Activated T-cell treated with anti-CD3 and anti-CD28 coated beads for 48 hours (primary cell): ENCODE data around the gene GTF2F2.
"Not testable (repeated sequence)": the region's sequence is repeated elsewhere in the genome, so short reads cannot be mapped to it uniquely, and the experiment has no call there.

Experiments
- DNase-seq: peaks from one replicate; pipeline ENCODE4 v3.0.0-alpha.2; 2020; ENCODE audit warnings: low read depth

GTF2F2 gene

DNA sequence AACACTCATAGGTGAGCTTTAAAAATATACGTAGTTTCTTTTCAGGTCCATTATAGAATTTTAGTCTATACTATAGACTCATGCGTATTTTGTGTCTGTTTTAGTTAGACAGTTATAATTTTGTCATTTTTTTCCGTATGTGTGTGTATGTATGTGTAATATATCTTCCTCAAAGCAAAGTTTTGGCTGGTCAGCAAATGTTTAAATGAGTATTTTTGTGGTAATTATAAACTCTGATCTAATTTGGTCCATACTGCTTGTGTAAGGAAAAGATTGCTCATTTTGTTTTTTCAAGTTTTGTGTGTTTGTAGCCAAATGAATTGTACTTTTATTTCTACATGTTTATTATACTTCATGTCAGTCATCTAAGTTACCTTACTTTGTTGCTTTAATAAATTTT lies 60.0 kb downstream of the GTF2F2 start:
- DNase-seq = no peak

DNA sequence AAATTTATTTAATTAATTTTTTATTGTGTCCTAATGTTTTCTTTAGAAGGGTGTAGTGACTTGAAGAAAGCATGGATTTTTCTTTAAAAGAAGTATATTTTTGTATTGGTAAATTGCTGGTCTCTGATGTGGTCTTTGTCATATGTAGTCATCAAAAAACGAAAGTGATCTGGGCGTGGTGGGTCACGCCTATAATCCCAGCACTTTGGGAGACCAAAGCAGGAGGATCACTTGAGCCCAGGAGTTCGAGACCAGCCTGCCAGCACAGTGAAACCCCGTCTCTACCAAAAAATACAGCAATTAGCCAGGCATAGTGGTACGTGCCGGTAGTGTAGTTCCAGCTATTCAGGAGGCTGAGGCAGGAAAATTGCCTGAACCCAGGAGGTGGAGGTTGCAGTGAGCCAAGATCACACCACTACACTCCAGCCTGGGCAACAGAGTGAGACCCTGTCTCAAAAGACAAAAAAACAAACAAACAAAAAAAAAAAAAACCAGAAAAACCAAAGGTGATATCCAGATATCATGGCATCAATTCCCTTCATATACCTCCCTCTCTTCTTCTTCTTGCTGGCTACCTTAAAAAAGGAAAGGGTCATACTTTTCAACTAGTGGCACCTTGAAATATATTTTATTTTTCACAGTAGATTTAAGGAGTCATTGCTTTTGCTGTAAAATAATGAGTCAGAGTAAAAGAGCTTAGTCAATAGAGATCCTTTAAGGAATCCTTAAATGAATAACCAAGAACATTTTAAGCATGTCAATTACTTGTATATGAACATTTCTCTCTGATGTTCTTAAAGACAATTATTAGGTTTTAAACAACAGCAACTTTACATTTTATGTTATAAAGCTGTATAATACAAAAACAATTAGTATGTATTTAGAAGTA lies 60.6 kb downstream of the GTF2F2 start:
- no peak for DNase-seq

DNA sequence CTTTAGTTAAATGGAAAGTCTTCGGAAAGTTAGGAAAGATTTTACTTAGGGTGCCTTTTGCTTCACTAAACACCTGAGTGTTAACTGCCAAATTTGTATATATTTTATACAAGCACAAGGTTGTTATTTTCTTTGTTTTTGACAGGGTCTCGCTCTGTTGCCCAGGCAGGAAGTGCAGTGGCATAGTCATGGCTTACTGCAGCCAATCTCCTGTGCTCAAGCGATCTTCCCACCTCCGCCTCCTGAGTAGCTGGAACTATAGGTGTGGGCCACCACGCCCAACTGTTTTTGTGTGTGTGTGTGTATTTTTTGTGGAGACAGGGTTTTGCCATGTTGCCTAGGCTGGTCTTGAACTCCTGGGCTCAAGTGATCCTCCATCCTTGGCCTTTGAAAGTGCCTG lies 64.4 kb downstream of the GTF2F2 start:
- DNase-seq = no peak

DNA sequence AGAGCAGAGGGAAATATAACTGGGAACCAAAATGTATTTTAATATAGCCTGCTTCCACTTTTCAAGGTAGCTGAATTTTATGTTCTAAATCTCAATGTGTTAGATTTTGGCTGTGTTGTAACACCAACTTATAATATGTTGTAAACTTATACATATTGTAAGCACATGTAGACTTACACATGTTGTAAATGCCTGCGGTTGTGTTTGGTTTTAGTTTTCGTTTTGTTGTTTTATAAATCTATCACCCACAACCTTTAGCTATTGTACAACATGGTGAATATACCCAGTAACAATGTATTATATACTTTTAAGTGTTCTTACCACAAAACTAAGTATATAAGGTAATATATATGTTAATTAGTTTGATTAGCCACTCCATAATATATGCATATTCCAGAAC lies 65.0 kb downstream of the GTF2F2 start:
- no peak for DNase-seq

DNA sequence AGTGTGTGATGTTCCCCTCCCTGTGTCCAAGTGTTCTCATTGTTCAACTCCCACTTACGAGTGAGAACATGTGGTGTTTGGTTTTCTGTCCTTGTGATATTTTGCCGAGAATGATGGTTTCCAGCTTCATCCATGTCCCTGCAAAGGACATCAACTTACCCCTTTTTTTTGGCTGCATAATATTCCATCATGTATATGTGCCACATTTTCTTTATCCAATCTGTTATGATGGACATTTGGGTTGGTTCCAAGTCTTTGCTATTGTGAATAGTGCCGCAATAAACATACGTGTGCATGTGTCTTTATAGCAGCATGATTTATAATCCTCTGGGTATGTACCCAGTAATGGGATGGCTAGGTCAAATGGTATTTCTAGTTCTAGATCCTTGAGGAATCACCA lies 68.8 kb downstream of the GTF2F2 start:
- DNase-seq = not testable (repeated sequence)

DNA sequence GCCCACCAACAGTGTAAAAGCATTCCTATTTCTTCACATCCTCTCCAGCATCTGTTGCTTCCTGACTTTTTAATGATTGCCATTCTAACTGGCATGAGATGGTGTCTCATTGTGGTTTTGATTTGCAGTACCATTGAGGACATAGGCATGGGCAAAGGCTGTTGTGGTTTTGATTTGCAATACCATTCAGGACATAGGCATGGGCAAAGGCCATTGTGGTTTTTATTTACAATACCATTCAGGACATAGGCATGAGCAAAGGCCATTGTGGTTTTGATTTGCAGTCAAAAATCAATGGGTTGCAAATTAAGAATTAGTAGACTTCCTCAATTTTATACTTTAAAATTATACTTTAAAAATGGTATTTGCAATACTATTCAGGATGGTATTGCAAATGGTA lies 69.2 kb downstream of the GTF2F2 start:
- not testable (repeated sequence) for DNase-seq

DNA sequence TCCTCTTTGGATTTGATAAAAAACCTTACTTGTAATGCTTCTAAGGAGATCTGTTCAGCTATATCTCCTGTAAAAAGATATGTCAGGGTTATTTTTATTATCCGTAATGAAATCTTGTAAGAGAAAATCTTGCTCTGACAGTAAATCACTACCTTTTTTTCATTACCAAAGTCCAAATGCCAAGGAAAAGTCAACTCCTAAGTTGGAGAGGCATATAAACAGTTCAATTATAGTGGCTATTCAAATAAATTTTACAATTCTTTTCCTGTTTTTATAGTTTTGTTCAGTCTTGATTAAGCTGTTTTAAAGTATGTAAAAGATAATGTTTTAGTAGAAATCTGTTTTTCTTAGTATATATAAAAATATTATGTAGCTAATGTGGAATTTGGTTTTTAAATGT lies 71.6 kb downstream of the GTF2F2 start:
- no peak for DNase-seq

DNA sequence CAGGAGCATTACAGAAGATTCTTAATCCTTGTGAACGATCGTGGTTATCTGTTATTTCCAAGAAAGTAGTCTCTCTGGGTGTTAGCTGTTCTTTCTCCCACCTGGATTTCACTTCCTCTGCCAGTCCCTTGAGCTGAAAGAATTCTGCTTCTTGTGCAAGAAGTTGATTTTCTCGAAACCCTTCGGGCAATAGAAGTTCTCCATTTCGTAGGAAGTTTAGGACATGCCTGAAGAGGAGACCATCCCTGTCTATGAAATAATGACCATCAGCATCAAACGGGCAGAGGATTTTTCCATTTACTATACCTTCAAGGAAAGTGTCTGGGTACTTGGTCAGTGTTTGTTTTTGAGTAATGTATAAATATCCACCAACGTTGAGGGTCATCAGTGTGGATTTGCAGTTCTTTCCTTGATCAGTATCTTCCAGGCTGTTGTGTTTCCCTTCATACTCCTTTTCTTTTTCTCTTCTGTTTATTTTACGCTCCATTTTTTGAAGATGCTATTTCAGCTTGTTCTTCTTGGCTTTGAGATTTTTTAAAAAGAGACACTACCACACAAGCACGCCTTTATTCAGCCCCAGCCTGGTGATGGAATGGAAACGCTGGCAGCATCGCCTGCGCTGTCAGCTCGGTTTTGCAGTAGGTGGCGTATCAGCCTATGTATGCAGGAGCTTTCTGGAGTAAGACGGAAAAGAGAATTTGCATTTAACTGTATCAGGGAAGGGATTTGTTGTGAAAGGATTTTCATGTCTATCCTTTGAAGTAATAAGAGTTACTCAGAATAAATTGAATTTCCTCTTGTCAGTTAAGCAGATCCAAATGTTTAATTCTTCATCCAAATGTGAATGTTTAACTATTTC lies 74.0 kb downstream of the GTF2F2 start:
- DNase-seq = no peak

DNA sequence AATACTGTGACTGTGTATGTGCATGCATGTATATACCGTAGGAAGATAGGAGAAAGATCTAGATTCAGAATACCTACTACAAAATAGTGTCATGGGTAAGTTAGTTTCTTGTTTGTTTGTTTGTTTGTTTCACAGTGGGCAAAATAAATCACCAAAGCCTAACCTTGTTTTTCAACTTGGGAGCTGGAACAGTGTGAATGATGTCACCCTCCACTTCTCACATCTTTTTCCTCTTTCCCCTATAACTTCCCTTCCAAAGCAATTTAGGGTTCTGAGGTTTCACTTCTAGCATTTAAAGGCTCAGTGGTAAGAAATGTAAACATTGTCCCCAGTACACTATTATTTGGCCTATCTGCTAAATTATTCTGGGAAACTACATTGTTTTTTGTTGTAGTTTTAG lies 75.1 kb downstream of the GTF2F2 start:
- DNase-seq = no peak

DNA sequence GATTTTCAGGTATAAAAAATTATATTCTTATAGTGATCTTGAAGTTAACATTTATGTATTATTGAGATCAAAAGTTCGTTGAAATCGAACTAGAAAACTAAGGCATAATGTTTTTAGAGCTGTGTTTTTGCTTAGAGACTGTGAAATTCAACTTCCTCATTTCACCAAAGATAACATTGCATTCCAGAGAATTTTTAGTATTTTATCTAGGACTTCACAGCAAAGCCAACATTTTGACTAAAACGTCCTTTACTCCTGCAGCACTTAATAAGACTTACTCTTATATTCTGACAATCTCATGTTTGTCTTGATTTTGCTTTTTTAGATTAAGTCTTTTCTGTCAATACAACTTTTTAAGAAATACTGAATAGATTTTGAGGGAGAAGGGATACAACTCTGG lies 75.8 kb downstream of the GTF2F2 start:
- DNase-seq = no peak

DNA sequence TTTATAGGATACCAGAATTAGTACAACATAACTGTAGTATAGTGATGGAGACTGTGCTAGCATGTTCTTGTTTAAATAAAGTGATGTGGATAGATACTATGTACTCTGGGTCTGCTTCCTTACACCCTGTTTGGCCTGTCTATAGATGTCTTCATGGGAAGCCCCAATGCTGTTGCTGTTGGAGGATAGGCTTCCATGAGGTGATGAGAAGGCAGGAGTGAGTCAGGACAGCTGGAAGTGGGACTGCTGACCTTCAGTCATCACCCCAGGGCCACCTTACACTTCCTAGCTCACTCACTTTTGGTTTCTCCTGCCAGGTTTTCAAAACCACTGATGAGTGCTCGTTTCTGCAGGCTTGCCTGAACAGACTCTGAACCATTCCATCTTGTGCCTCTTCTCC lies 76.3 kb downstream of the GTF2F2 start:
- no peak for DNase-seq

DNA sequence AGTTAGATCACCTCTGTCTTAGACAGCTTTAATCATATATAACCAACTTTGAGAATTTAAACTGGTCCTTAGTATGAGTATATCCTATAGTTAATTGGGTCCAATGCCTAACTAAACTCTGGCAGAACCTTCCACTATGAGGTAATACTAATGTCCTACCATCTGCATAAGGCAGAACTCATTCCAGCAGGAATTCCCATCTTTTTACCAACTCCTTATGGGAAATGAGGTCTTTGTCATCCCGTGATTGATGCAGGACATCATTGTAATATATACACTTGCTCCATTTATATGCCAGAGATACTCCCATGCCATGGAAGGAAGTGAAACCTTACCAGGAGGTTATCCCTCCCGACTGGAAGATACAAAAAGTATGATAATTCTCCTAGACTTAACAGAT lies 77.7 kb downstream of the GTF2F2 start:
- DNase-seq = no peak

DNA sequence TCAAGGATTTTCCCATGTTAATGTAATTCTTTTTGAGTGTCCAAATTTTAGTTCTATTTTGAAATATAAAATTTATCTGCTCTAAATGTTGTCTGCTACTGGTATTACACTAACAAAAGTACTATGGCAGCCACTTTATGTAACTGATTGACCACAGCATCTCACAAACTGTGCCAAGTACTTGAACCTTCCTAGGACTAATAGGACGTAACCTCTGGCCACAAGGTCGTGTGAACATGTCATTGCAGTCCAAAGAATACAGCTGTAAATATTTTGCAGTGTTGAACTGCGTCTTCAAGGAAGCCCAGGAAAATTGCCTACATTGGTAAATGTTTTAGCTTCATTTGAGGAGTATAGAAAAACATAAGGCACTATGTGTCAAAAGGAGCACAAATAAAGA lies 78.6 kb downstream of the GTF2F2 start:
- no peak for DNase-seq

DNA sequence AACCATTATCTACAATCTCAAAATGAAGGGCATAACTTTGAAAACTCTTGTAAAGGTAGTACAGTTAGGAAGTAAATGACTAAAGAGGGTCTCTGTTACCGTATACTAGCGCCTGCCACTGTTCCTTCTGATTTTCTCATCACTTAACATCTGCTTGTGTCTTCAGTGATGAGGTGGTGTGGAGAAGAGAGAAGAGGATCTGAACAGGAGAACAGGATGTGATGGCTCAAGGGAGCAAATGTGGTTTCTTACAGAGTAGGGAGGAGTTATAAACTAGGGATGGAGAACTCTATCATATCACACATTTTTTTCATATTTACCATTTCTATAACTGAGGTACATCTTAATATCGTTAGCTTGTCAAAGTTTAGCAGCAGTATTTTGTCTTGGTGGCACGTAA lies 79.4 kb downstream of the GTF2F2 start:
- no peak for DNase-seq

DNA sequence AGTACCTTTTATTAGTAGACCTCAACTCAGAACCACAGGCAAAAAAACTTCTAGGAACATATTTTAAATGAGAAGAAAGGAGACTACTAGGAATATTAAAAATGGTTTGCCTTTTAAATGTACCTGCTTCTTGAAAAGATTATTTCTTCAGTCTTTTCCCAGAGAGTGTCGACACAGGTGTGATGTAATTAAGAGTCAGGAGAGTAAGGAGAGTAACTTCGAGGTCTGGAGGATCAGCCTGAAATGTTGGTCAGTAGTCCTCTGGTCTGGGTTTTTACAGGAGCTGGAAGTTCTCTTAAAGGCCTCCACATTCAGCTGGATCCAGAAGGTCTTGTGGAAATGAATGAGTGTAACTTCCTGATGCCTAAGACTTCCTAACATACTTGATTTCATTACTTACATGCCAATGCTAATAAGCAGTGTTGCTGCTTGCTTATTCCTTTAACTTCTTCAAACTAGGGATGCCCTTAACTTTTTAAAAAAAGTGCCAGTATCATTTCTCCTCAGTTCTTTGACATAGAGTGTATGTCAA lies 80.5 kb downstream of the GTF2F2 start, which contains the start of gene KCTD4:
KCTD4 (minus strand) TSS at position 345 of the 532 bp plus-strand sequence. CDS start 6,478 bp downstream, outside the sequence.
- no peak for DNase-seq

DNA sequence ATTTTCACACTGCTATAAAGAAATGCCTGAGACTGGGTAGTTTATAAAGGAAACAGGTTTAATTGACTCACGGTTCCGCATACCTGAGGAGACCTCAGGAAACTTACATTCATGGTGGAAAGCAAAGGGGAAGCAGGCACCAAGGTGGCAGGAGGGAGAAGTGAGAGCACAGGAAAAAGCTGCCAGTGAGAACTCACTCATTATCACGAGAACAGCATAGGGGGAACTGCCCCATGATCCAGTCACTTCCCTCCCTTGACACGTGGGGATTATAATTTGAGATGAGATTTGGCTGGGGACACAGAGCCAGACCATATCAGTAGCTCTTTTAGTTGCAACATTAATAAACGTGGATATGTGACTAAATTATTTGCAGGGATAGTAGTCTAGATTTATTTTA lies 84.8 kb downstream of the GTF2F2 start:
- no peak for DNase-seq

DNA sequence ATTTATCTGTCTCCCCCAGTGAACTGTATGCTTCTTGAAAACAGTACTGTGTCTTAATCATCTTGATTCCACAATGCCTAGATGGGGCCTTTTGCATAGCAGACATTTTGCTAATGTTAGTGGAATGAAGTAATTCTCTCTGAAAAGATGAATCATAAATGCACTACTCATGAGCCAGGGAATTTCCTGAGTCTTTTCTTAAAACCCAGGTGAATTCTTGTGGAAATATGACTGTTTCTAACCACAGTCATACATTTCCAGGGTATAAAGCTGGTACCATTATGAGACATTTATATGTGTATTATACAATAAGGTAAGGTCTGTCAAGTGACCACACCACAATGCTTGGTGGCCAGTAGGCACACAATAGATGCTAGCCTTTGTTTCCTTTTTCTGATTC lies 86.0 kb downstream of the GTF2F2 start:
- DNase-seq = no peak

DNA sequence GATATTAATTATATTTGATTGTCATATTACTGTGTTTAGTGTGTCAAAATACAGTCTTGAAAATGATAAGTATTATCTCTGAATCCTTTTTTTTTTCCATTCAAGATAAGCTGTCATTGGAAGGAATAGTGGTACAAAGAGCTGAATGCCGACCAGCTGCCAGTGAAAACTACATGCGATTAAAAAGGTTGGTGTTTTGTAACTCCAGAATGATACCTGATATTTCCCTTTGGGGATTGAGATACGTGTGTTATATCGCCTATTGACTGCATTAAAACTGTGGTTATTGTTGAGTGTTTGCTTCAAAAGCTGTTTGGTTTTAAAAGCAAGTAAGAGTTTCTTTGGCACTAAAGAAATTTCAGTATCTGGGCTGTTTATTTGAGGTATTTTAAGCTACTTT lies 87.0 kb downstream of the GTF2F2 start:
- no peak for DNase-seq

DNA sequence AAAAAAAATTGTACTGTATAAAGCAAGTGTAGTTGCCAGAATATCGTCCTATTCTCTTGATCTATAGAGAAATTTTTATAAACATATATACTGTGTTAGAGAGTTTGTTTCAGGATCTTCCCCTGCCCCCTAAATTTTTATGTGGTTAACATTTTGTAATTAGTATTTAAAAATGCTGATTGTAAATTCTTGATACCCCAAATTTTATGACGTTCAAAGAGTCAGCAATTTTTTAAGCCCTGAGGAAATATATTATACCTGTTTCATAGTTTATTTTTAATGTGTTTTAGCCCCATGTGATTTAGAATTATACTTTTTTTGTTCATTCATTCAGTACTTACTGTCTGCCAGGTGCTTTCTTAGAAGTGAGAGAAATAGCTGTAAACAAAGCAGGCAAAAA lies 87.8 kb downstream of the GTF2F2 start:
- DNase-seq = no peak

DNA sequence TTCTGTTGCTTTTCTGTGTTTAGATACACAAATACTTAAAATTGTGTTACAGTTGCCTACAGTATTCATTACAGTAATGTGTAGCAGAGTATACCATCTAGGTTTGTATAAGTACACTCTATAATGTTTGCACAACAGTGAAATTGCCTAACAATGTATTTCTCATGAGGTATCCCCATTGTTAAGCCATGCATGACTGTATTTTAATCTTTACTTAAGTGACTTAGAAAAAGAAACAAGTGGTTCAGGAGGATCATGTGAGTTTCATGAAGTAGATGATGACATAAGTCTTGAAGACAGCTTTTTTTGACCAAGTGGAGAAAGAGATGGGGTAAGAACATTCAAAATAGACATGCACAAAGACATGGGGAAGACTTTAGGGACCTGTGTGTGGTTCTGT lies 88.9 kb downstream of the GTF2F2 start:
- no peak for DNase-seq

DNA sequence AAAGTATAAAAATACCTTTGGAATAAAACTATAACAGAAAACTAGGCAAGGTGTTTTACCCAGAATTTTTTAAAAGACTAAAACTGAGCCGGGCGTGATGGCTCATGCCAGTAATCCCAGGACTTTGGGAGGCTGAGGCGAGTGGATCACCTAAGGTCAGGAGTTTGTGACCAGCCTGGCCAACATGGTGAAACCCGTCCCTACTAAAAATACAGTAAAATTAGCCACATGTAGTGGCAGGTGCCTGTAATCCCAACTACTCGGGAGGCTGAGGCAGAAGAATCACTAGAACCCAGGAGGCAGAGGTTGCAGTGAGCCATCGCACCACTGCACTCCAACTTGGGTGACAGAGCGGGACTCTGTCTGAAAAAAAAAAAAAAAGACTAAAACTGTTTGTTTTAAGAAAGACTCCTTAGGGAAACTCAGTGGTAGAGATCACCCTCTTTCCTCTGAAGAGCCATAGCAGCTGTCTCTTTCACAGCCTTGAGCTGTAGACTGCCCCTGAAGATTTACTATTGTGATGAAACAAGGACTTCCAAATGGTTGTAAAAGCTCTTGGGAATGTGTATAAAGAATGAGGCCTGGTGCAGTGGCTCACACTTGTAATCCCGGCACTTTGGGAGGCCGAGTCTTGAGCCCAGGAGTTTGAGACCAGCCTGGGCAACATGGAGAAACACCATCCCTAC lies 95.2 kb downstream of the GTF2F2 start:
- no peak for DNase-seq

DNA sequence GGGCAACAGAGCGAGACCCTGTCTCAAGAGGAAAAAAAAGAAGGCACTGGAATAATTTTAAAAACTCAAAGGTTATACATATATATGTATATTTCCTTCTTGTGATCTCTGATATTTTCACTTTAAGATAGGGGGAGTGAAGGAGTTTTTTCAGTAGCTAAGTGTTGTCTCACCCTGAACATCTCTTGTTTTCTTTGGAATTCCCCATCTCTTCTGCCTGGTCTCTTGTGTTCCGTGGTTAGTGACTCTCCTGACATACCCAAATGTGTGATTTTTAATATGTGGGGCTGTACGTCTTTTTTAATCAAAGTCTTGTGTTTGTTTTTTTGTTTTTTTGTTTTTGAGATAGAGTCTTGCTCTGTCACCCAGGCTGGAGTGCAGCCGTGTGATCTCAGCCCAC lies 95.9 kb downstream of the GTF2F2 start:
- DNase-seq = no peak
